CD1c-positive myeloid dendritic cell (primary cell): ENCODE measurements around the gene GSS.
"Not testable (repeated sequence)": the region's sequence is repeated elsewhere in the genome, so short reads cannot be mapped to it uniquely, and the experiment has no call there.

Experiments
- DNase-seq: peaks from one replicate; pipeline ENCODE4 v3.0.0-alpha.2; 2016; ENCODE audit errors: extremely low spot score

Gene GSS

DNA sequence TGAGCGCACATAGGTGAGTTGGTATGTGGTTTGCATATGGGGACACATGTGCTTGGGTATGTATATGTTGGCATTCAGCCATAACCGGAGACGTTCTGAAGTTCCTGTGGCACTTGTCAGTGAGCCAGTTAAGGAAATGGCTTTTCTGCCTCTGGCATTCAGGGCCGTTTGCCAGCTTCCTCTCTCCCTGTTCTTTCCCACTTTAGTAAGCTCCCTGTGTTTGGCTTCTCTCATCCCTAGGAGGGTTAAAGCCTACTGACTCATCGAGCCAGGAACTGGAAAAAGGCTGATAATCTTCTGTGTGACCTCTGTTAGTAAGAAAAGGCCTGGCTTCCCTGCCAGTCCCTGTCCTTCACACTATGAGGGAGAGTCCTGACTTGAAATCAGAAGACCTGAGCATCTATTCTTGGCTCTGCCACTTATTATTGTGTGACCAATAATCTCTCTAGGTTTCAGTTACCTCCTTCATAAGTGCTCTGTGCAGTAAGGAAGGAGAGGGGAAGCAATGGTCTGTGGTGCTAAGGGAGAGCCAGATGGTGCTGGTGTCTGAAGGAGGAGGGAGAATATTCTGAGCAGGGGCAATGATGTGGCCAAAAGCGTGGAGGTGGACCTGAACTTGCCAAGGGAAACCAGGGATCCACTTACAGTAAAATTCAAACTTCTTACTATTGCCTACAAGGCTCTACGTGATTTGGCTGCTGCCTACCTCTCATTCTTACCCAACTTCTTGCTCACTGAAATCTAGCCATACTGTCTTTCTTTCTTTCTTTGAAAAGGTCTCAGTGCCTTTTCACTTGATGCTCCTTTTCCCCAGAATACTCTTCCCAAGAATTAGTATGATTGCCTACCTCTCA, 47.8 kb downstream of the GSS start:
- peak; percentile 14 for DNase-seq

DNA sequence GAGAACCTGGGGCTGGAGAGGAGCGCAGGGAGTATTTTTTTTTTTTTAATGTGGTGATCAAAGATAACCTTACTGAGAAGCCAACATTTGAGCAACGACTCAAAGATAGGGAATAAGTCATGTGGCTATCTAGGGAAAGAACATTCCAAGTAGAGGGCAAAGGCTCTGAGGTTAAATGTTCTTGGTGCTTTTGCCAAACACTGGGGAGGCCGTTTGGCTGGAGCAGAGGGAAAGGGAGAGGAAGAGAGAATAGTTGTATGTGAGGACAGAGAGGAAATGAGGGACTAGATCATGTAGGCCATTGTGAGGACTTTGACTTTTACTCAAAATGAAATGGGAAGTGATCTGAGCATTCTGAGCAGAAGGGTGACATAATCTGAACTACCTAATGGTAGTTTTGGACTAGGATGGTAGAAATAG, 51.4 kb downstream of the GSS start:
- peak; percentile 58 for DNase-seq

DNA sequence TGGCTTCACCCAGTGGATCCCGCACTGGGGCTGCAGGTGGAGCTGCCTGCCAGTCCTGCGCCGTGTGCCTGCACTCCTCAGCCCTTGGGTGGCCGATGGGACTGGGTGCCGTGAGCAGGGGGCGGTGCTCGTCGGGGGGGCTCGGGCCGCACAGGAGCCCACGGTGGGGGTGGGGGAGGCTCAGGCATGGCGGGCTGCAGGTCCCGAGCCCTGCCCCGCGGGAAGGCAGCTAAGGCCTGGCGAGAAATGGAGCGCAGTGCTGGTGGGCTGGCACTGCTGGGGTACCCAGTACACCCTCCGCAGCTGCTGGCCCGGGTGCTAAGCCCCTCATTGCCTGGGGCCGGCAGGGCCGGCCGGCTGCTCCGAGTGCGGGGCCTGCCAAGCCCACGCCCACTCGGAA, 56.9 kb downstream of the GSS start:
- not testable (repeated sequence) for DNase-seq

DNA sequence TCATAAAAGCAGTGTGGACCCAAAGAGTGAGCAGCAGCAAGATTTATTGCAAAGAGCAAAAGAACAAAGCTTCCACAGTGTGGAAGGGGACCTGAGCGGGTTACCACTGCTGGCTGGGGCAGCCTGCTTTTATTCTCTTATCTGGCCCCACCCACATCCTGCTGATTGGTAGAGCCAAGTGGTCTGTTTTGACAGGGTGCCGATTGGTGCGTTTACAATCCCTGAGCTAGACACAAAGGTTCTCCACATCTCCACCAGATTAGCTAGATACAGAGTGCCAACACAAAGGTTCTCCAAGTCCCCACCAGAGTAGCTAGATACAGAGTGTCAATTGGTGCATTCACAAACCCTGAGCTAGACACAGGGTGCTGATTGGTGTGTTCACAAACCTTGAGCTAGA, 57.5 kb downstream of the GSS start:
- not testable (repeated sequence) for DNase-seq

DNA sequence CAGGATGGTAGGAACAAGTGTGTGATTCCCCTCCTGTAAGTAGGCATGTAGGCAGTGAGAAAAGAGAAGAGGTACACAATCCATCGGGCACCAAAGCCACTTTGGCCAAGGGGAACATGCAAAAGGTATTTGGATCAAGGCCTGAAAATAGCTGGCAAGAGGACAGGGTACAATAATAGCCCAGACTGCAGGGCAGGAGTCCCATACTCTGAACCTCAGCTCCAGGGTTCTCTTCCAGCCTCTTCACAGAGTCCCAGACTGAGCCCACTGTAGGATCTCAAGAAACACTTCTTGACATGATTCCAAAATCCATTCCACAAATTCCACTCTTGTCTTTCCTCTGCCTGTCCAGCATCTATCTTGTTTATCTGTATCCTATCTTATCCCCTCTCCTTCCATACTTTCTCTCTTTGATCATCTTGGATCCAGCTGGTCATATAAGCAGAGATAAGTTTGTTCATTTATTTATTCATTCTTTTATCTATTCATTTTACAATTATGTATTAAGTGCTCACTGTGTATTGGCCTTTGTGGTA, 59.5 kb downstream of the GSS start:
- DNase-seq, result no peak

DNA sequence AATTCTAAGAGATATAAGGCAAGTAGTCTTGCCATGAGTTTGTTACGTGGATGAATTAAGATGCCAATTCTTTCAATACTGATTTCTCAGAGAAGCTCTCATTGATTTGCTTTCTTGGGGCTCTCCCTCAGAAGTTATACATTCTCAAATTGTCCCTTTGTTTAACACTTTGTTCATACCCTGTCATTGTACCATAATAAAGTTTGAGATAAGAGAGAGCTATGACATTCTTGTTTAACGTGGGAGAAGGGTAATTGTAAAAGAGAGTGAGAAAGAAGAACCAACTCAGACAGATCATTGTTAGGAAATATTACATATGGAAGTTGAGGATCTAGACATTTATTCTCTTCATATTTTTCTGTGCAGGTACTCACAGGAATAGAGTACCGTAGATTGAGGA, 60.1 kb downstream of the GSS start:
- no peak for DNase-seq

DNA sequence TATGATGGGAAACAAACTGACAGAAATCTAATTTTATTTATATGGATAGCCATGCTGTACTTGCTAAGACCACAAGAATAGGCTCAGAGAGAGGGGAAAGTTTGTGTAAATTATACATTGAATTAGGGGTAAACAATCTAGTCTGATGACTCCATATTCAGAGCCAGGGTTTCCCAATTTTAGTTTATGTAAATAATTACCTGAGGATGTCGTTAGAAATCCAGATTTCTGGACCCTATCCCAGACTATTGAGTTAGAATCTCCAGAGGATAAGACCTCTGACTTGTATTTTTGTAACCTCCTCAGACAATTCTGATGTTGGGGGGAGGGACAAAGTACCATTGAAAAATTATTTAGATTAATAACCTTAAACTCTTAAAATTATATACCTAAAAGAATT, 60.9 kb downstream of the GSS start:
- DNase-seq, result no peak

DNA sequence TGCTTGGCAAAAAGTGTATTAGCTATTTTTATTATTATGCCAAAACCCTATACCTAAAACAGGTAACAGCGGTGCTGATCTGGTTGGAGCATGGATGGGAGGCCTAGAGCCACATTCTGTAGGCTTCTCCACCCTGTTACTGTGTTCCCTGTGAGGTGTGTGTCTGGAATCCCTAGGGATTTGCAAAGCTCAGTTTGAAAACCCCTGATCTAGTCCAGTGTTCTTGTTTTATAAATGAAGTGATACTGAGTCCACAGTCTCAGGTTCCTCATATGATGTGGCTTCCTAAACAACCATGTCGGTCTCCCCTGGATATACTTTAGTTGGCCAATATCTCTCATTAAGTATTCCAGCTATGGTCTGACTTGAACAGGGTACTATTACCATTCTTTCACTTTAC, 62.9 kb downstream of the GSS start:
- DNase-seq, result peak; percentile 44

DNA sequence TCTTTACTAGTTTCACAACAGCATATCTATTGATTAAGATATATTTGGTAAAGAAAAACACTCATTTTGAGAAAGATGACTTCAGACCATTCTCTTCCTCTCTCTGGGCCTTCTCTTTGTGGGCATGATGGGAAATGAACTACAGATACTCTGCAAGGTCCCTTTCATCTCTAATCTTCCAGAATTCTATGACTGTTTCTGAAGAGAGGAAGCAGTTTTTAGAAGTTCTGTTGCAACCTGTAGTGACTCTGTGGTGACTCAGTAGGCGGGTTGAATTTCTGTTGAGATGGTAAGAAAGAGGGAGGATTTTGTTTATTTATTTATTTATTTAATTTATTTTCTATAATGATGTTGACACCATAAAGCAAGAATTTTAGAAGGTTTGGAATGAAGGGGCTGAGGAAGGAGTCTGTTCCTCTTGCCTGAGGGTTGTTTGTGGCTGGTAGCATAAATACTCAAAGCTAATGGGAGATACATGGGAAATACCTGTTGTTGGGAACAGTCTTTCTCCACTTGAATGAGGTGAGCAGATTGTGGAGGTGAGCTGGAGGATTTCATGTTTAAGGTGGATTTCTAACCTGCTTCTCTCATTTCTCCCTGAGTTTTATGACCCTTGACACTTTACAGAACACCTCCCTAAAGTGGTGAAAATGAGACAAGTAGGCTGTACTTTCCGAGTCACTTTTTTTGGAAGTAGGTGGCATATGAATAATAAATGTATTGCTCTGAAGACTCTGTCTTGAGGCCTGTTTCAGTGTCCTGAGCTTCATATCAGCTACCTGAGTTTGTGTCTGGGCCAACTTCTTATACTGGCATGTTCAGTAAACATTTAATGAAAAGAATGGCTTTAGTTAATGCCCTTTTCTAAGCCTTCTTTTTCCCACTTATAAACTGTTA, 64.2 kb downstream of the GSS start:
- DNase-seq, result peak; percentile 88

DNA sequence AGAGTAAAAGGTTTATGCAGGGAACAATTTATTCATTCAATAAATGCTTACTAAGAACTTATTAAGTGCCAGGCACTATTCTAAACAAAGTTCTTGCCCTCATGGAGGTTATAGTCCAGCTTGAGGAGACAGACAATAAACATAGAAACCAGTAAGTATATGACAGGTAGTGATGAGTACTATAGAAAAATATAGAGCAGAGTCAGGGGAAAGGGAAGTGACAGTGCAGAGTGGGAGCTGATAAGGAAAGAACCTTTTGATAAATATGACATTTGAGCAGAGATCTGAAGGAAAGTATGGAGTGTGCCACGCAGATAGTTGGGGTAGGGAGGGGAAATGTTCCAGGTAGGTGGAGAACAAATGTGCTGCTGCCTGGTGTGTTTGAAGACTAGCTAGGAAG, 67.1 kb downstream of the GSS start:
- no peak for DNase-seq

DNA sequence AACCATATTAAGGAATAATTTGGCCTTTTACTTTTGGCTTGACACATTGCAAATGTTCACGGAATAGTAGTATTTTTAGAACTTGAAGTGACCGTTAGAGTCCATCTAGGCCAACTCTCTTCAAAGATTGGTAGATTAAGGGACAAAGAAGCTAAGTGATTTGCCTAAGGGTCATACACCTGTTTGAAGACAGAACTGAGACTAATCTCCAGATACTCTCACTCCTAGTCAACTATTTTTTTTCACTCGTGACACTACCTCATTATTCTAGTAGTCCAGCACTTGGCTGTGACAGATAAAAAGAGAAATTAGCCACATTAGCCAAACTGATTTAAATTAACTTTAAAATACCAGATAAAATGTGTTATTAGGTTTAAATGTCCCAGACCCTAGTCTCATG, 68.6 kb downstream of the GSS start:
- no peak for DNase-seq

DNA sequence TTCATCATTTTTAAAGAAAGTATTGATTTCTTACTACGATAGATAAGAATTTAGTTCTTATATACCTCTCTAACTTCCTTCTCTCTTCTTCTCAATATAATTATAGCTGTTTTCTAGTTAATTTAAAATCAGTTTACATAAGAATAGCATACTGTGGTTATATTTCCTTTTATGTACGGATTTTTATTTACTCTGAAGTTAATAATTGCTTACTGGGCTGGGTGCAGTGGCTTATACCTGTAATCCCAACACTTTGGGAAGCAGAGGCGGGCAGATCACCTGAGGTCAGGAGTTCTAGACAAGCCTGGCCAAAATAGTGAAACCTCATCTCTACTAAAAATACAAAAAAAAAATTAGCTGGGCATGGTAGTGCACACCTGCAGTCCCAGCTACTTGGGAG, 69.5 kb downstream of the GSS start:
- DNase-seq, result no peak

DNA sequence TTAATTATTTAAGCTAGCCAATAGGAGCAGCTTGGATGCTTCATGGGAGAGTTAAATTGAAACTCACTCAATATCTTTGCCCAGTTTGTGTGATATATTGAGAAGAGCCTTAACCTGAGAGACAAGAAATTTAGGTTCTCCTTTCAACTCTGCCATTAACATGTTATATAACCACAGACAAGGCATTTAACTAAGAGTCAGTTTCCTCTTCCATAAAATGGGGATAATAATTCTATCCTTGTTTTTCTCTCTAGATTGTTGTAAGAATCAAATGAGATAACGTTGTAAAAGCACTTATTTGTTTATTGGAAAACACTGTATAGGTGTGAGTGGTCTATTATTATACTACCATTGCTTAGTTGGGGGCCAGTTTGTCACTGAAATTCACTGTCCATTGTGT, 71.3 kb downstream of the GSS start:
- no peak for DNase-seq

DNA sequence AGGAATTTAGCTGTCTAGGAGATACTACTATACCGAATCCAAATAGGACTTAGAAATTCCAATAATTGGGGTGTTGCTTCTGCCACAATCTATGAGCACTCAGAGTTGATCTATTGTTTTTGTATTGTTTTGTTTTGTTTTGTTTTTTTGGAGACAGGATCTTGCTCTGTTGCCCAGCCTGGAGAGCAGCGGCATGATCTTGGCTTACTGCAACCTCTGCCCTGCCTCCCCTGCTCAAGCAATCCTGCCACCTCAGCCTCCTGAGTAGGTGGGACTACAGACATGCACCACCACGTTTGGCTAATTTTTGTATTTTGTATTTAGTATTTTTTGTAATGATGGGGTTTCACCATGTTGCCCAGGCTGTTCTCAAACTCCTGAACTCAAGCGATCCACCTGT, 71.8 kb downstream of the GSS start:
- DNase-seq, result no peak

DNA sequence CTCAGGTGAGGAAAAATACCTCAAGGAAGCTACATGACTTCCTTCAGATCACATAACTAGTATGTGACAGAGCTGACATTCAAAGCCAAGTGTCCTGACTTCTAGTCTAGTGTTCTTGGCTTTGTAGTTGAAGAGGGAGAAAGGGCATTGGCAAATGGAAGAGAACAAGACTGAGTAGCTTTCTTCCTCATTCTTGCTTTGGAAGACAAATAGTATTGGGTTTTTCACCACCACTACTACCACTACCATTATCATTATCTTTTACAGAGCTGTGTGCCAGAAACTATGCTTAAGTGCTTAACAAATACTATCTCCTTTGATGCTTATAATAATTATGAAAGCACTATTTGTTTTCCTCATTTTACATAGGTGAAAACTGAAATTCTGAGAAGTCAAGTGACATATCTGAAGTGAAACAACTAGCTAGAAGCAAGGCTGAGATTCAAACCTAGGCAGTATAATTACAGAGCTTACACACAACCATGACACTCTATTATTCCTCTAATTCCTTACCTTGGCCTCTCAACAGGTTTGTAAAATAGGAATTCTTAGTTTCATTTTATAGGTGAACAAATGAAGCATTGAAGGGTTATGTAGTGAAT, 72.4 kb downstream of the GSS start:
- no peak for DNase-seq

DNA sequence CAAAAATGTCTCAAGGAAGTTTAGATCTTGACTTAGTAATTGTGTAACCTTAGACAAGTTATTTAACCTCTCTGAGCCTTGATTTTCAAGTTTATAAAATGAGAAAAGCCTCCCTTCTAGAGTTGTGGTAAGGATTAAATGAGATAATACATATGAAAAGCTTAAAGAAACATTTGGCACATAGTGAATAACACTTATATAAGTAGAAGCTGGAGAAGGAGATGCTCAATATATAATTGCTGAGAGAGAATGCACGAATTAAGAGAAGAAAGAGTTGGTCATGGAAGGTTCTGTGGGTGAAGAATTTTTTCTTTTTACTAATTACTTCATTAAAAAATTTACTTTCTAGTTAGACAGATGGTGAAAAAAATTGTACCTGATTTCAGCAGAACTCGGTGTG, 73.9 kb downstream of the GSS start:
- DNase-seq, result no peak

DNA sequence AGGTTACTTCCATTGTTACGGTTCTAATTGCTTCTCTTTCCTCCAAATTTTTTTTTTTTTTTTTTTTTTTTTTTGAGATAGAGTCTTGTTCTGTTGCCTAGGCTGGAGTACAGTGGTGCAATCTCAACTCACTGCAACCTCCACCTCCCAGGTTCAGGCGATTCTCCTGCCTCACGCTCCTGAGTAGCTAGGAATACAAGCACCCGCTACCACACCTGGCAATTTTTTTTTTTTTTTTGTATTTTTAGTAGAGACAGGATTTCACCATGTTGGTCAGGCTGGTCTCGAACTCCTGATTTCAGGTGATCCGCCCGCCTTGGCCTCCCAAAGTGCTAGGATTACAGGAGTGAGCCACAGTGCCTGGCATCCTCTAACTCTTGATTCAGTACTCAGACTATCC, 74.6 kb downstream of the GSS start:
- not testable (repeated sequence) for DNase-seq

DNA sequence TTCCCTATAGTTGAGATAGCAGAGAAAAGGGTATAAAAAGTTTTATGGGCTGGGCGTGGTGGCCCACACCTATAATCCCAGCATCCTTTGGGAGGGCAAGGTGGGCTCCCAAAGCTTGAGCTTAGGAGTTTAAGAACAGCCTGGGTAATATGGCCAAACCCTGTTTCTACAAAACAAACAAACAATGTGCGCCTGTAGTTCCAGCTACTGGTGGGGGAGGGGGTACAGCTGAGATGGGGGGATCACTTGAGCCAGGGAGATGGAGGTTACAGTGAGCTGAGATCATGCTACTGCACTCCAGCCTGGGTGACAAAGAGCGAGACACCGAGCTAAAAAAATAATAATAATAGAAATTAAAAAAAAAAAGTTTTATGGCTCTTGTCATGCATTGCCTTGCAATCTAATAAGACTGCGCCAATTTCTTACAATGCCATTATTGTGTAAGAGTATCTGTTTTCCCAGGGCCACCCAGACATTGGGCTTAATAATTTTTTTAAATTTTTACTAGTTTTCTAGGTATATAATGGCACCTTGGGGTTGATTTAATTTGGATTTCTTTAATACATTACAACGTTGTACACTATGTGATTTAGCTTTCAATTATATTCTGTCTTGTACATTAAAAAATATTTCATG, 75.3 kb downstream of the GSS start:
- DNase-seq, result no peak
